Measurements from ENCODE around the gene SP8. TPM values are rescaled to one million over a fixed set of nuclear protein-coding genes. Genes with fewer than 3 reads are reported as not detected.

Gene SP8
- total RNA-seq, 2 experiments from 2014 or later = not detected

DNA sequence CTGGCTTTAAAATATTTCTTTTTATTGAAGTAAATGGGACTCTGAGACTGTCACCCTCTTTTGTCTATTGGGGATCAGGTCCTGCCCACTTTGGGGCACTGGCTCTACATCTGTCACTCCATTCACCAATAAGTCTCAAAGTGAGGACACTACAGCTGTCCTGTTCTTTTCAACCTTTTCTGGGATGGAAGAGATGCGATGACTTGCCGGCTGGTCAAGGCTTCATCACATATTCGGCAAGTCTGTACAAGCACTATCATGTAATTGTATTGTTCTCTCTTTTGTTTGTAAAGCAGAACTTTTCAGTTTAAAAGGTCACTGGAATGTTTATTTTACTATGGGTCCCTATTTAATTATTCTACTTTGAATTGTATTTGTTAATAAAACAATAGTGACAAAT, 17.7 kb upstream of the SP8 start:
- DNase-seq (no peak), ATAC-seq (no peak)
- ChIA-PET POLR2A (no interaction called here), CTCF (no interaction called here)
- Mint-ChIP-seq H3K27ac (no peak overlapping the region), H3K36me3 (ENCODE audit: low read depth) (no peaks in the 10 kb centered on the region), H3K4me3 (no peak overlapping the region), H3K4me1 (no peaks in the 10 kb centered on the region), H3K9me3 (ENCODE audit: low read depth) (peaks cover 4% of the 10 kb centered on the region), H3K27me3 (peaks cover 16% of the 10 kb centered on the region)
- intact Hi-C loops (cut with DNase I, micrococcal nuclease) = no loop called here

- CTCF ChIA-PET = no interaction called here
- Mint-ChIP-seq H3K4me3 (no peak overlapping the region), H3K9me3 (ENCODE audit: low read depth) (peaks cover 2% of the 10 kb centered on the region), H3K4me1 (peaks cover 16% of the 10 kb centered on the region), H3K27ac (no peak overlapping the region), H3K36me3 (ENCODE audit: low read depth) (peaks cover 2% of the 10 kb centered on the region), H3K27me3 (peaks cover 38% of the 10 kb centered on the region)
- intact Hi-C loops (cut with DNase I, micrococcal nuclease) = loop anchor here in 1 of 2 experiments (5.0 kb wide), 2 partner anchors 368 to 453 kb away; no protein-coding TSS in a partner anchor
- POLR2A ChIA-PET = no interaction called here
- DNase-seq (no peak), ATAC-seq (no peak)
Observed at GRCh38 chr7:20799566-20800366, 13.1 kb upstream of the SP8 start.

- peaks cover 2% of the 10 kb centered on the region for H3K36me3 Mint-ChIP-seq (ENCODE audit: low read depth)
- H3K4me1 Mint-ChIP-seq = peaks cover 16% of the 10 kb centered on the region
- DNase-seq (peak; percentile 22), ATAC-seq (no peak)
- H3K27ac Mint-ChIP-seq = no peak overlapping the region
- H3K9me3 Mint-ChIP-seq (ENCODE audit: low read depth) = peaks cover 4% of the 10 kb centered on the region
- H3K27me3 Mint-ChIP-seq = peaks cover 44% of the 10 kb centered on the region
- ChIA-PET CTCF (no interaction called here), POLR2A (no interaction called here)
- intact Hi-C loops (cut with DNase I, micrococcal nuclease) = loop anchor here in 1 of 2 experiments (1.0 to 5.0 kb wide), 3 partner anchors 10 to 454 kb away; no protein-coding TSS in a partner anchor
- H3K4me3 Mint-ChIP-seq = peak overlapping the region; percentile 49
Observed at GRCh38 chr7:20798694-20799121, 12.0 kb upstream of the SP8 start.

DNA sequence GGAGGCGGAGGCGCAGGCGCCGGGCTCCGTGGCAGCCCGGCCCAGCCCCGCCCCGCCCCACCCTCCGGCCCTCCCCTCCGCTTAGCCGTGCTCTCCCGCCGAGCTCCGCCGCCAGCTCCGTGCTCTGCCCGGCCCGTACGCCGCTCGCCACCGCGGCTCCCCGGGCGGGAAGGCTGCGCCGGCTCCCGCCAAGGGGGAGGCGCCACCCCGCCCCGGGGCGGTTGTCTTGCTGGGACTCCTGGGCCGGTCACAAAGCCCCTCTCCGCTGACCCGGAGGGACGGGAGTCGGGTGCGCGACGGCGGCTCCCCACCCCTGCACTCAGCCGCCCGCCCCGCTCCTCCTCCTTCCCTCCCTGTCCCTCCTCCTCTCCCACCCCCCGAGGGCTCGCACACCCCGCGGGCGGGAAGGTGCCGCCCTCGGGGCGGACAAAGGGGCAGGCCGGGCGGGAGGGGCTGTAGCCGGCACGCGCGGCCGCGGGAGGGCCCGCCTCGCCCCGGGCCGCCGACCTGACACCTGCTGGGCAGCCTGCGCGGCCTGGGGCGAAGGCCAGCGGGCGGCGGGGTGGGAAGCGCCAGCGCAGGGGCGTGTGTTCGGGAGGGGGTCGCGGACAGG, 11.5 kb upstream of the SP8 start:
- H3K27ac Mint-ChIP-seq = no peak overlapping the region
- peaks cover 3% of the 10 kb centered on the region for H3K36me3 Mint-ChIP-seq (ENCODE audit: low read depth)
- peaks cover 4% of the 10 kb centered on the region for H3K9me3 Mint-ChIP-seq (ENCODE audit: low read depth)
- intact Hi-C loops (cut with DNase I, micrococcal nuclease) = loop anchor here in 1 of 2 experiments (1.0 to 5.0 kb wide), 3 partner anchors 10 to 454 kb away; no protein-coding TSS in a partner anchor
- H3K27me3 Mint-ChIP-seq = peaks cover 49% of the 10 kb centered on the region
- H3K4me3 Mint-ChIP-seq = no peak overlapping the region
- peak; percentile 81 for ATAC-seq
- peaks cover 16% of the 10 kb centered on the region for H3K4me1 Mint-ChIP-seq
- ChIA-PET POLR2A (no interaction called here), CTCF (interaction anchor here (1.0 kb wide), 1 partner anchor 20 kb away, joined by 3 read pairs; no protein-coding TSS in a partner anchor)
- DNase-seq = peak; percentile 30

GRCh38 chr7:20797462-20798080, 10.9 kb upstream of the SP8 start:
- peak overlapping the region; percentile 73 for H3K4me3 Mint-ChIP-seq
- peaks cover 6% of the 10 kb centered on the region for H3K9me3 Mint-ChIP-seq (ENCODE audit: low read depth)
- ChIA-PET POLR2A (no interaction called here), CTCF (interaction anchor here (1.0 to 1.3 kb wide), 2 partner anchors 16 to 19 kb away, joined by 3 read pairs; no protein-coding TSS in a partner anchor)
- DNase-seq (peak; percentile 51), ATAC-seq (peak; percentile 75)
- no peak overlapping the region for H3K27ac Mint-ChIP-seq
- peaks cover 16% of the 10 kb centered on the region for H3K4me1 Mint-ChIP-seq
- H3K27me3 Mint-ChIP-seq = peaks cover 53% of the 10 kb centered on the region
- H3K36me3 Mint-ChIP-seq (ENCODE audit: low read depth) = peaks cover 6% of the 10 kb centered on the region
- intact Hi-C loops (cut with DNase I, micrococcal nuclease) = loop anchor here (1.0 to 5.0 kb wide), 5 partner anchors 9 to 455 kb away; no protein-coding TSS in a partner anchor

DNA sequence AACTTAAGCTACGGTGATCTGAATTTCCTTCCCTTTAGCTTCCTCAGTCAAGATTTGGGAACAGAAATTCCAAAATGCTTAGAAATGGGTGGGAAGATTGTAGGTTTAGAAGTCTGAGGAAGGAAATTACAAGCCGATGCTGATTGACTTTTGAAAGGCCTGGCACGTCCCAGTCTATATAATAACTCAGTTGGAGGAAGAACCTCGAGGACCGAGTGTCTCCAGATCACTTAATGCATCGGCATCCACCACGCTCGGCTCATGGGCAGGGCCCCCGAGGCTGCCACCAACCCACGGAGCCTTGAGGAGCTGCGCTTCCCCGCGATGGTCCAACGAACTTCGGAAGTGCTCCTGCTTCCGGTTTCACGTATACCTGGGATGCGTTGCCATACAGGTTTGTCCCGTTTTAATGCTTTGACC, 10.4 kb upstream of the SP8 start:
- Mint-ChIP-seq H3K9me3 (ENCODE audit: low read depth) (peaks cover 8% of the 10 kb centered on the region), H3K27ac (no peak overlapping the region), H3K27me3 (peaks cover 58% of the 10 kb centered on the region), H3K4me1 (peaks cover 16% of the 10 kb centered on the region), H3K36me3 (ENCODE audit: low read depth) (peaks cover 6% of the 10 kb centered on the region), H3K4me3 (peak overlapping the region; percentile 73)
- CTCF ChIA-PET = interaction anchor here (0.6 to 1.3 kb wide), 2 partner anchors 16 to 17 kb away, joined by 3 to 4 read pairs; no protein-coding TSS in a partner anchor
- intact Hi-C loops (cut with DNase I, micrococcal nuclease) = loop anchor here (1.0 to 5.0 kb wide), 4 partner anchors 12 to 455 kb away; no protein-coding TSS in a partner anchor
- ATAC-seq = no peak
- no peak for DNase-seq
- POLR2A ChIA-PET = no interaction called here

GRCh38 chr7:20796500-20796899, 9.8 kb upstream of the SP8 start:
- CTCF ChIA-PET = interaction anchor here (0.6 to 1.3 kb wide), 2 partner anchors 15 to 18 kb away, joined by 3 to 4 read pairs; no protein-coding TSS in a partner anchor
- intact Hi-C loops (cut with DNase I, micrococcal nuclease) = loop anchor here (2.0 to 5.0 kb wide), 3 partner anchors 14 to 456 kb away; no protein-coding TSS in a partner anchor
- Mint-ChIP-seq H3K9me3 (ENCODE audit: low read depth) (peaks cover 9% of the 10 kb centered on the region), H3K4me1 (peaks cover 16% of the 10 kb centered on the region), H3K27ac (no peak overlapping the region), H3K36me3 (ENCODE audit: low read depth) (peaks cover 6% of the 10 kb centered on the region), H3K27me3 (peaks cover 63% of the 10 kb centered on the region), H3K4me3 (no peak overlapping the region)
- DNase-seq = no peak
- POLR2A ChIA-PET = no interaction called here
- ATAC-seq = no peak

GRCh38 chr7:20795881-20796280, 9.2 kb upstream of the SP8 start:
- Mint-ChIP-seq H3K9me3 (ENCODE audit: low read depth) (peaks cover 9% of the 10 kb centered on the region), H3K4me1 (peaks cover 19% of the 10 kb centered on the region), H3K36me3 (ENCODE audit: low read depth) (peaks cover 8% of the 10 kb centered on the region), H3K4me3 (no peak overlapping the region), H3K27me3 (peaks cover 69% of the 10 kb centered on the region), H3K27ac (no peak overlapping the region)
- ChIA-PET POLR2A (no interaction called here), CTCF (interaction anchor here (1.3 kb wide), 1 partner anchor 14 kb away, joined by 3 read pairs; no protein-coding TSS in a partner anchor)
- intact Hi-C loops (cut with DNase I, micrococcal nuclease) = loop anchor here (2.0 to 5.0 kb wide), 3 partner anchors 13 to 456 kb away; no protein-coding TSS in a partner anchor
- no peak for DNase-seq
- ATAC-seq = no peak

DNA sequence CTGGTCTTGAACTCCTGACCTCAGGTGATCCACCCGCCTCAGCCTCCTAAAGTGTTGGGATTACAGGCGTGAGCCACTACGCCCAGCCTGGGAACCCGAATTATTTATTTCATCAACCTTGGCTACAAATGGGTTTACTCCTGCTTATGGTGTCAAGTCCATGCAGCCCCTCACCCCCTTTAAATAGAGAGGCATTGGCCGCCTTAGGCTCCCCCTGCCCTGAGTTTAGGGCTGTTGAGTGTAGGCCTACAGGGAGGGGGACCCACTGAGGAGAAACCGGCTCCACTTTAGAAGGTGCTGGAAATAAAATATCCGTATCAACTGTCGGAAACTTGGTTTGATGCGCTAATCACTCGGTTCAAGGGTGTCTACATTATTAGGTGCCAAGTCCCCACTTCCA, 8.7 kb upstream of the SP8 start:
- ATAC-seq (no peak), DNase-seq (no peak)
- H3K36me3 Mint-ChIP-seq (ENCODE audit: low read depth) = peaks cover 8% of the 10 kb centered on the region
- peaks cover 9% of the 10 kb centered on the region for H3K9me3 Mint-ChIP-seq (ENCODE audit: low read depth)
- peaks cover 19% of the 10 kb centered on the region for H3K4me1 Mint-ChIP-seq
- intact Hi-C loops (cut with DNase I, micrococcal nuclease) = loop anchor here in 1 of 2 experiments (5.0 kb wide), 2 partner anchors 372 to 457 kb away; no protein-coding TSS in a partner anchor
- peaks cover 73% of the 10 kb centered on the region for H3K27me3 Mint-ChIP-seq
- no peak overlapping the region for H3K4me3 Mint-ChIP-seq
- ChIA-PET CTCF (no interaction called here), POLR2A (no interaction called here)
- no peak overlapping the region for H3K27ac Mint-ChIP-seq

DNA sequence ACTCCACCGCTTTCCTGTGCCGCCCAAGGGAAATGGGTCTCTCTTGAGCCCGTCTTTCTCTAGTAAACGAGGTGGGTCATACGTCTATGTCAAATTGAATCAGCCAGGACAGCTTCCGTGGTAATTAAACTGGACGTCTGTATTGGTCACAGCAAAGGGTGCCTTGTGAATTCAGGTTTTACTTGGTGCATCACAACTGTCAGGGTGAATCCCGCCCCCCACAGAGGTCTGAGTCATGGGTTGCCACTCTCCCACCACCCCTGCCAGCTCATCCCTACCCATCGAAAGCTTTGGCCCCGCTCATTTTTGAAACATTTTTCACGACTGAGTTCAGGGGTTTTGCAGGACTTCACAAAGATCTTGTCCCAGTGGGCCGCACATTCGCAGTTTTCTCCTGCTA, 8.0 kb upstream of the SP8 start:
- Mint-ChIP-seq H3K4me3 (no peak overlapping the region), H3K27ac (no peak overlapping the region), H3K36me3 (ENCODE audit: low read depth) (peaks cover 8% of the 10 kb centered on the region), H3K4me1 (peaks cover 19% of the 10 kb centered on the region), H3K27me3 (peaks cover 73% of the 10 kb centered on the region), H3K9me3 (ENCODE audit: low read depth) (peaks cover 9% of the 10 kb centered on the region)
- intact Hi-C loops (cut with DNase I, micrococcal nuclease) = loop anchor here (5.0 kb wide), 3 partner anchors 373 to 1687 kb away; no protein-coding TSS in a partner anchor
- CTCF ChIA-PET = interaction anchor here (0.9 kb wide), 1 partner anchor 460 kb away, joined by 3 read pairs; no protein-coding TSS in a partner anchor
- DNase-seq = no peak
- ATAC-seq = no peak
- POLR2A ChIA-PET = no interaction called here

Data from activated CD4-positive, alpha-beta T cell treated with anti-CD3 and anti-CD28 coated beads for 36 hours (primary cell).